ENCODE results near the gene SYT1. TPM values are rescaled to one million over a fixed set of nuclear protein-coding genes. Genes with fewer than 3 reads are reported as not detected.

Gene SYT1
- total and polyA plus RNA-seq, 2 of the 8 experiments (the other 6 are each of a cell fraction or from before 2014, with no cell fraction given), result 11.0 to 34.6 TPM

GRCh38 chr12:78829690-78830089 lies 34.9 kb upstream of the SYT1 start:
- FAIRE-seq (no peak), DNase-seq (ENCODE audit: low read depth in 1 of 2, low spot score in 2 of 2) (no peak)
- Histone ChIP-seq H3K4me2 (ENCODE audit: insufficient read depth in 1 of 2, low read depth in 2 of 2, low read length in 2 of 2) (no peak overlapping the region), H2BK20ac (ENCODE audit: low read length) (no peak overlapping the region), H4K8ac (ENCODE audit: extremely low read depth, insufficient read depth, low read length) (no peak overlapping the region), H3K9me3 (ENCODE audit: insufficient read depth in 2 of 2, low read depth in 1 of 2, low read length in 1 of 2) (no peaks in the 10 kb centered on the region), H3K9ac (replicated peaks in 1 of 4; ENCODE audit: extremely low read depth in 1 of 4, low read depth in 3 of 4, low read length in 3 of 4) (no peak overlapping the region), H4K91ac (replicated peaks; ENCODE audit: insufficient read length, low read length) (no peak overlapping the region), H2BK12ac (ENCODE audit: low read depth, low read length) (no peak overlapping the region), H3K56ac (replicated peaks; ENCODE audit: insufficient read length, low read depth, low read length) (no peak overlapping the region), H3K4me3 (ENCODE audit: extremely low read depth in 1 of 4, insufficient read depth in 2 of 4, low read depth in 3 of 4, low read length in 4 of 4) (no peak overlapping the region), H3K36me3 (ENCODE audit: control insufficient read depth in 2 of 4, insufficient read depth in 4 of 4, low read length in 3 of 4) (no peaks in the 10 kb centered on the region), H2AK5ac (ENCODE audit: low read depth, low read length) (no peak overlapping the region), H3K18ac (ENCODE audit: extremely low read depth, low read length) (no peak overlapping the region), H2BK15ac (ENCODE audit: low read length) (no peak overlapping the region), H3K27me3 (replicated peaks in 1 of 4; ENCODE audit: control insufficient read depth in 3 of 4, extremely low read depth in 1 of 4, insufficient read depth in 3 of 4, low read length in 3 of 4) (no peaks in the 10 kb centered on the region), H3K4me1 (replicated peaks in 1 of 4; ENCODE audit: control insufficient read depth in 3 of 4, insufficient read depth in 4 of 4, low read length in 3 of 4) (no peaks in the 10 kb centered on the region), H3K23ac (ENCODE audit: insufficient read length) (no peak overlapping the region), H2BK5ac (ENCODE audit: low read depth, low read length) (no peak overlapping the region), H3K14ac (ENCODE audit: insufficient read length) (no peak overlapping the region), H3K4ac (replicated peaks; ENCODE audit: insufficient read length, low read depth, low read length) (no peak overlapping the region), H4K20me1 (replicated peaks in 1 of 2; ENCODE audit: control insufficient read depth in 1 of 2, insufficient read depth in 2 of 2, low read length in 2 of 2) (no peaks in the 10 kb centered on the region), H2AFZ (ENCODE audit: low read length) (no peak overlapping the region), H3K79me2 (ENCODE audit: control insufficient read depth in 1 of 2, insufficient read depth in 2 of 2, low read length in 2 of 2) (no peaks in the 10 kb centered on the region), H4K5ac (ENCODE audit: insufficient read length, low read depth, low read length) (no peak overlapping the region), H2BK120ac (replicated peaks; ENCODE audit: low read depth, low read length) (no peak overlapping the region), H3K79me1 (ENCODE audit: low read depth, low read length) (no peaks in the 10 kb centered on the region), H3K27ac (ENCODE audit: low read depth, low read length) (no peak overlapping the region), H3K23me2 (ENCODE audit: low read depth, low read length) (no peaks in the 10 kb centered on the region)
- ChIA-PET CTCF (ENCODE audit: partially characterized antibody) (no interaction called here), POLR2A (ENCODE audit: partially characterized antibody) (no interaction called here)
- TF ChIP-seq GABPA (IDR thresholded peaks at IDR 0.05; ENCODE audit: borderline replicate concordance, insufficient read depth, low read length) (no peak), TEAD4 (IDR thresholded peaks at IDR 0.05; ENCODE audit: low read depth, low read length) (no peak), ASH2L (IDR thresholded peaks at IDR 0.05; ENCODE audit: low read length) (no peak), KDM4A (IDR thresholded peaks at IDR 0.05; ENCODE audit: low read depth, low read length, severe bottlenecking) (no peak), PHF8 (conservative IDR thresholded peaks at IDR 0.05; ENCODE audit: low read depth, low read length) (no peak), SAP30 (IDR thresholded peaks at IDR 0.05; ENCODE audit: insufficient read depth, insufficient replicate concordance, low read length) (no peak)
- 78% methylated on average over 2 of the region's 2 CpGs; no CpG with 5 or more reads in 1 of the 2 experiments for WGBS, 2 experiments (ENCODE audit: extremely low coverage in 1 of 2, insufficient coverage in 1 of 2, insufficient read length in 1 of 2, insufficient replicate concordance in 2 of 2, low coverage in 1 of 2, low lambda C conversion rate in 2 of 2, missing lambda C conversion rate in 1 of 2)

Measured in H1 (cell line).